Midbrain (tissue), 1 donor: ENCODE results near the gene CLIP3.
A peak's percentile ranks its signal among the peaks of the same experiment; 100 is the strongest.
"Not testable (repeated sequence)": the region's sequence is repeated elsewhere in the genome, so short reads cannot be mapped to it uniquely, and the experiment has no call there.

Source experiments
- DNase-seq: peaks from one replicate; lab custom pipeline; 2025; lab: John Stamatoyannopoulos, UW

CLIP3 gene

DNA sequence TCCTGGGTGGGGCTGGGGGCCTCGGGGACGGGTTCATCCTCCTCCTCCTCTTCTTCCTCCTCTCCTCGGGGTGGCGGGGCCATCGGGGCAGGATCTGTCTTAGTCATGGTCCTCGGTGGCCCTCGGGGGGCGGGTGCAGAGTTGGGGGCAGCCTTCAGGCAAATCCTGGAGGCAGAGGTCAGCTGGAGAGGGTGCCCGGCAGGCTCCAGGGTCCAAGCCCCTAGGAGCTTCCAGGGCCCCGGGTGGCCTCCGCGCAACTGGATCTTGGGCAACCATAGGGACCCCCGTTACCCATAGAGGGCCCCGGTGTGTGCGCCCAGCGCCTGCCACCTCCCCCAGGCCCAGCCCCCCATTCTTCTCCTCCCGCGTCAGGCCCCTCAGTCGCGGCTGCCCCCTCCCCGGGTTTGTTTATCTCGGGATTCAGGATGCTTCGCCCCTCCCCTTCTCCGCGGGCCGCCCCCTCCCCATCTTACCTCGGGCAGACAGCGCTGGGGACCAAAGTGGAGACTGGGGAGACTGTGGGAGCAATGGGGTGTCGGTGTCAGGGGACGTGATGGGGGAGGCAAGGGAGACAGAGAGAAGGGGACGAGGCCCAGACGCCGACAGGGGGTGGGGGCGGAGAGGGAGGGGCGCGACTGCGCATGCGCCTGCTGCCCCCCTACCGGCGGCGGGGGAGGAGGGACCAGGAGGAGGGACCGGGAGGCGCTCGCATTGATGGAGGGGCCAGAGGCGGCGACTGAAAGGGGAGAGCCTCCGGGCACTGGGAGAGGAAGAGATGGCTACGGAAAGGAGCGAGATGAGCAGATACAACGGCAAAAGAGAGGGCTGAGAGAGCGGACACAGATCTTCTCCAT is at the start of gene CLIP3:
TSS of gene CLIP3 (minus strand) at position 623 of the 854 bp plus-strand sequence. CDS start at position 107, 516 bp downstream.
- DNase-seq, result peak; percentile 88

GRCh38 chr19:36081894-36082293 is 49.2 kb upstream of the CLIP3 start:
- DNase-seq, result no peak

DNA sequence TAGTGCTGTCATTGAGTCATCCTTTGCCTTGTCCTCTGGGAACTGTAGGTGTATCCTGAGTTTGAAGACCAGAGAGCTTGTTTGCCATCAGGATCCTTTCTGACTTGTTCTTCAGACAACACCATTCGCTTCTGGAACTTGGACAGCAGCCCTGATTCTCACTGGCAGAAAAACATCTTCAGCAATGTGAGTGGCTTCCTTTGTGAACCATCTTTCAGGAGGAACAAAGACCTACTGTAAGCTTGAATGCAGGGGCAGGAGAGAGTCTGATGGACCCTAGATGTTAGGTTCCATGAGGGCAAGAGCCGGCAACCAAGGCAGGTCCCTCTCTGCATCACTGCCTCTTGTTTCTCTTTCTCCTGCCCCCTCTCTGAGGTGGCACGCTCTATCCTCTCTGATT is 48.7 kb upstream of the CLIP3 start:
- peak; percentile 73 for DNase-seq

DNA sequence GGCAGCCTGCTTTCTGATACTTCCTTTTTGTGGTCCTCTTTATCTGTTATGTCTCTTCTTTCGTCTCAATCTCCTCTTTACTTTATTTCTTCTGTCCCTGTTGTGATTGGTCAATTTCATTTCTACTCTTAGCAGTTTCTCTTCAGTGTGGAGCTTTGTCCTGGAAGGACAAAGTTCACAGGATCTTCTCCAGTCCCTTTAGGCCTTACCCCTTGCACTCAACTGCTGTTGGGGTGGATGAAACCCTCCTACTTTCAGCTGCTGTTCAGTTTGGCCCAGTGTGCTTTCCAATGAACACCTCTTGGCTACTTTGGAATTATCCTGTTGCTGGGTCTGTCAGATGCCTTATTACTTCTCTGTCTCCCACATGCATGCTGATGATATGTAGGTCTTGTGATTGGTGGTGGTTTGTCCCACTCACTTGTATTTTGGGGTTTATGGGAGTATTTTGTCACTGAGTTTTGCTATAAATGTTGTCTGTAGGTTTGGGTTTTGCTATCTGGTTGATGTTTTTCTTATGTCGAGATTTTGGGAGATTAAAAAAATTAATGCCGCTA is 46.8 kb upstream of the CLIP3 start:
- no peak for DNase-seq

DNA sequence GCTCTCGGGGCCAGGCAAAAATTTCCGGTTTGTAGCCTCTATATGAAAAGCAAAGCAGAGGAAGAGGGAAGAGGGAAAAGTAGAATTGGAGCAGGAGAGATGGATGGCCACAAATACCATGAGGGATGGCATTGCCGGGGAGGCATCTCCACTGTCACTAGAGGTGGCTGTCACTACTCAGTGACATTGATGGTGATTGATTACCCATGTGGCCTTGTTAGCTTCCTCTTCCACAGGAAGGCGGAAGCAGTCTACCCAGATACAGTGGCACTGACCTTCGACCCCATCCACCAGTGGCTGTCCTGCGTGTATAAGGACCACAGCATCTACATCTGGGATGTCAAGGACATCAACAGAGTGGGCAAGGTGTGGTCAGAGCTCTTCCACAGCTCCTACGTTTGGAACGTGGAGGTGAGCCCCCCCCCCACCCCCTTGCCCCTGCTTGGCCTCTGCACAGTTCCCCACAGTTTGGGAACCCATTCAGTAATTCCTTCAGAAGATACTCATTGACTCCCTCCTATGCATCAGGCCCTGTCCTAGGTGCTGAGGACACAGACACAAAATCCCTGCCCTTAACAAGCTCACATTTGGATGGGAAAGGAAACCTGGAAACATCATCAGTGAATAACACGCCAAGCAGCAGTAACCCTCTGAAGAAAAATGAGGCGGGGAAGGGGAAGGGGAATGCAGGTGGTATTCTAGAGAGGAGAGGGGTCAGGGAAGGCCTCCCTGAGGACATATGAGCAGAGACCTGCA is 40.6 kb upstream of the CLIP3 start:
- DNase-seq, result no peak

DNA sequence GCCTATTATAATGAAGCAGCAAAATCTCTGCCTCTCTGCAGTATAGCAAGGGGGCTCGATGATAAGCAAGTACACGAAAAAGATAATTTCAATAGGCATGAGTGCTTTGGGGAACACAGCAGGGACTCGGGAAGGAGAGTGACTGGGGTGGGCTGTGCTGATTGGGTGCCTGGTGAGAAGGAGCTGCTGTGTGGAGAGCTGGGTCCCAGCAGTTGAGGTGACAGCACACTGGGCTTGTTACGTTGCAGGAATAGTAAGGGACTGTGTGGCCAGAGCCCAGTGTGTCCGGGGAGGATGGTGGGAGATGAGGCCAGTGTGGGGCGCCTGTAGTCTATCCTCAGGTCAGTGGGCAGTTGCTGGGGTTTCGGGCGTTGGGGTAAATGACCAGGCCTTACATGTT is 39.4 kb upstream of the CLIP3 start:
- no peak for DNase-seq

DNA sequence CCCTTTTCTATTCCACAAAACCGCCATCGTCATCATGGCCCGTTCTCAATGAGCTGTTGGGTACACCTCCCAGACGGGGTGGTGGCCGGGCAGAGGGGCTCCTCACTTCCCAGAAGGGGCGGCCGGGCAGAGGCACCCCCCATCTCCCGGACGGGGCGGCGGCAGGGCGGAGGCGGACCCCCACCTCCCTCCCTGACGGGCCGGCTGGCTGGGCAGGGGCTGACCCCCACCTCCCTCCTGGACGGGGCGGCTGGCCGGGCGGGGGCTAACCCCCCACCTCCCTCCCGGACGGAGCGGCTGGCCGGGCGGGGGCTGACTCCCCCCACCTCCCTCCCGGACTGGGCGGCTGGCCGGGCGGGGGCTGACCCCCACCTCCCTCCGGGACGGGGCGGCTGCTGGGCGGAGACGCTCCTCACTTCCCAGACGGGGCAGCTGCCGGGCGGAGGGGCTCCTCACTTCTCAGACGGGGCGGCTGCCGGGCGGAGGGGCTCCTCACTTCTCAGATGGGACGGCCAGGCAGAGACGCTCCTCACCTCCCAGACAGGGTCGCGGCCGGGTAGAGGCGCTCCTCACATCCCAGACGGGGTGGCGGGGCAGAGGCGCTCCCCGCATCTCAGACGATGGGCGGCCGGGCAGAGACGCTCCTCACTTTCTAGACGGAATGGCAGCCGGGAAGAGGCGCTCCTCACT is 36.3 kb upstream of the CLIP3 start:
- DNase-seq, result not testable (repeated sequence)

GRCh38 chr19:36067681-36068080 is 35.0 kb upstream of the CLIP3 start:
- no peak for DNase-seq

DNA sequence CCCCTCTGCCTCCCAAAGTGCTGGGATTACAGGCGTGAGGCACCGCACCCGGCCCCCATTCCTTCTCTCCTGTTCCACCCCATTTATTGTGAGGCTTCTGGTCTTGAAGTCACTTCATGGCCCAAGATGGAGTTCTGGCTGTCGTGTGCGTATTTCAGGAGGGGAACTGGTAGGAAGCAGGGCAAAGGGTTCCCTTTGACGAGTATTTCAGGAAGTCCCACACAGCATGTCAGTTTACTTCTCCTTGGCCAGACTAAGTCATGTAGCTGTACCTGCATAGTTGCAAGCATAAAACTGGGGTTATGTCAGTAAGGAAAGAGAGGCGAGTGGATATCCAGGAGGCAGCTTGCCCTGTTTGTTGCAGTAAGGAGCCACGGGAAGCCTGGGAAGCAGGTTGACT is 32.2 kb upstream of the CLIP3 start:
- DNase-seq, result no peak

- DNase-seq, result no peak
These were observed 28.7 kb upstream of the CLIP3 start for GRCh38 chr19:36061367-36061766.

DNA sequence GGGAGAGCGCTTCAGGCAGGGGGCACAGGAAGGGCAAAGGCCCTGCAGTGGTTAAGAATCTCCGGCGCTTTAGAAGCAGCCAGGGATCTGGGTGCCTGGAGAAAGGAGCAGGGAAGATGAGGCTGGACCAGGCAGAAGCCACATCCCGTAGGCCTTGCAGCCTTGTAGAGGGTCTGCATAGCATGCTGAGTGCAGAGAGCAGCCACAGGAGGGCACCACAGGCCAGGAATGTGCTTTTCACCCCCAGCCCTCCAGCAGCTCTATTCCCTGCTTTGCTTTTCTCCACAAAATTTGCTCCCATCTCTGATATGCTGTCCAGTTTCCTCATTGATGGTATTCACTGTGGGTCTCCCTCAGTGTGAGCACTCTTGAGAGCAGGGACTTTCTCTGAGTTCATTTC is 27.8 kb upstream of the CLIP3 start:
- peak; percentile 84 for DNase-seq

DNA sequence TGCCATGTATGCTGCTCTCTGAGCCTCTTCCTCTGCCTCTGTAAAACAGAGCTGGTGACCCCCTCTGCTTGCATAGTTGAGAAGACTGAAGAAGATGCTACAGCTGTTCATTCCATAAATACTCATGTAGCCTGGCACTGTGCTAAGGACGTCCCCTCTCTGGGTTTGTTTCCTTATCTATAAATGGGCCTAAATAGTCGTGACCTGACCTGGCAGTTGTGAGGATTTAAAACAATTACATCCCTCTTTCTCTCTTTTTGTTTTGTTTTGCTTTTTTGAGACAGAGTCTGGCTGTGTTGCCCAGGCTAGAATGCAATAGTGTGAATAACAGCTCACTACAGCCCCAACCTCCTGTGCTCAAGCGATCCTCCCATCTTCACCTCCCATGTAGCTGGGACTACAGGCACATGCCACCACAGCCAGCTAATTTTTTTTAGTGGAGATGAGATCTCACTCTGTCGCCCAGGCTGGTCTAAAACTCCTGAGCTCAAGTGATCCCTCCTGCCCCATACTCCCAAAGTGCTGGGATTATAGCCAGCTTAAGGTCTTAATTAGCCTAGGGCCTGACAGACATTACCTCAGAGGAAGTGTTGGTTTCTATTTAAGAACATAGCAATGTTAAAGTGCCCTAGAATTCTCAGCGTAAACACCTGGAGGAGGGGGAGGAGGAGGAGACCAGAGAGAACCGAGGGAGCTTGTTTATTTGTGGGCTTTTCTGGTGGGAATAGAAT is 26.7 kb upstream of the CLIP3 start:
- DNase-seq, result no peak

GRCh38 chr19:36058481-36059179 is 26.0 kb upstream of the CLIP3 start:
- no peak for DNase-seq

GRCh38 chr19:36054733-36055686 is 22.3 kb upstream of the CLIP3 start, which contains the start of gene WDR62:
Gene WDR62, plus strand, starts transcription at chr19:36054897. Its CDS starts 75 bp downstream, at chr19:36054972.
- peak; percentile 97 for DNase-seq

DNA sequence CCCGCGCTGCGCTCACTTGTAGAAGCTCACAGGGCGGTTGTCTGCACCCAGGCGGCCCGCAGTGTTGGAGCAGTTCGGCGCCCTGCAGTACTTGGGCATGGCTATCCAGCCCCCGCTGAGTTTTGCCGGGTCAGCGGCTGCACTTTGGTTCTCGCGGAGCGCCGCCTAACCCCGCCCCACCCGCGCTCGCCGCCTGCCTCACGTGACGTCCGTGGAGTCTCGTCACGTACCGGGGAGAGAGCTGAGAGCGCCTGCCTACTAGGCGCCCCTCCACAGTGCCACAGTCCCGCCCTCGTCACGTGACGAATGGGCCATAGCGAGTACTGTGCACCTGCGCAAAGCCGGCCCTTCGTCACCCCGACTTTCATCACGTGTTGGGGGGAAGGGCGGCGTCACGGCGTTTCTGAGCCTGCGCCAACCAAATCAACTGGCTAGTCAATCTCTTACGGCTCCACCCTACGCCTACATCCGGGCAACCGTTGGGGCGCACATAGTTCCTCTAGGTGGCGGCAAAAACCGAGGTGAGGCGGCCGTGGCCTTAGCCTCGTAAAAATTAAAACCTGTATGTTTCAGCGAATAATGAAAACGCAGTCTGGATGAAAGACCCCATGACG is 21.6 kb upstream of the CLIP3 start, which contains the start of gene THAP8:
TSS of gene THAP8 (minus strand) at position 167 of the 614 bp plus-strand sequence. CDS start at position 99, 68 bp downstream.
- peak; percentile 98 for DNase-seq

DNA sequence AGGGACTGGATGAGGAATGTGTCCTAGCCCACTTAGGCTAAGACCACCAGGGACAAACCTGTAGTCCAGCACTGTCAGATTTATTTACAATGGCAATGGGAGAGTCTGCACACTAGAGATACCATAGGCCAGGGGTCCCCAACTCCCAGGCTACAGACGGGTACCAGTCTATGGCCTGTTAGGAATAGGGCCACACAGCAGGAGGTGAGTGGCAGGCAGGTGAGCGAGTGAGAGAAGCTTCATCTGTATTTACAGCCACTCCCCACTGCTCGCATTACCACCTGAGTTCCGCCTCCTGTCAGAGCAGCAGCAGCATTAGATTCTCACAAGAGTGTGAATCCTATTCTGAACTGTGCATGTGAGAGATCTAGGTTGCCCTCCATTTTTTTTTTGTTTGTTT is 19.0 kb upstream of the CLIP3 start:
- no peak for DNase-seq

DNA sequence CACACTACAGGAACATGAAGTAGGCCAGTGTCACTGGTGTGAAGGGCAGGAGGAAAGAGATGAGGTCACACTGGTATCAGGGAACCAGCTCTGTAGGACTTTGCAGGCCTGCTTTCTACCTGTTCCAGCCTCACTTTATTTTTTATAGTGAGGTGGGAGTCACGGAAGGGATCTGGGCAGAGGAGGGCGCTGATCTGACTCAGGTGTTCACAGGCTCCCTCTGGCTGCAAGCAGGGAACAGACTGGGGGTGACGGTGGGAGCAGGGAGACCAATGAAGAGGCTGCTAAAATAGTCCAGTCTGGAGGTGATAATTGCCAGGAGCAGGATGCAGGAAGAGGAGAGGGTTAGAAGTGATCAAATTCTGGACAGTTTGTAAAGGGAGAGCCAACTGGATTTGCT is 18.6 kb upstream of the CLIP3 start:
- DNase-seq, result no peak

DNA sequence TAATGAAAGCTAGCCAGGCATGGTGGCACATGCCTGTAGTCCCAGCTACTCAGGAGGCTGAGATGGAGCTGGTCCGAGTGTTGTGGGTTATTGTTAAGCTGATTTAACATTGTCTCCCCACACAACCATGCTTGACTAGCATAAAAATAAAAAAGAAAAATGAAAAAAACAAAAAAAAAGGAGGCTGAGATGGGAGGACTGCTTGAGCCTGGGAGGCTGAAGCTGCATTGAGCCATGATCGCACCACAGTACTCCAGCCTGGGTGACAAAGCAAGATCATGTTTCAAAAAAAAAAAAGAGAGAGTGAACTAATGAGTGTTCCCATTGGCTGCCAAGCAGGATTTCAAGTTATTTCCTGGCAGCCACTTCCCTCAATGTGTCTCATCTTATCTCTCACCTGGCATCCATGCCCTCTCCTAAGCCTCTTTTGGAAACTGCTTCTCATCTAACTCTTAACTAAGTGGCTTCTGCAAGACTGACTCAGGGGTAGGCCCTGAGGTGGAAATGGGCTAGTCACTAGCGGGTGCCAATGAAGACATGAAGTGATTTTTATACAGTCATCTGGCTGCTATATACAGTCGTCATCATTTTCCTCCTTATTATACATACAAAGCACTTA is 16.5 kb upstream of the CLIP3 start:
- DNase-seq, result no peak

DNA sequence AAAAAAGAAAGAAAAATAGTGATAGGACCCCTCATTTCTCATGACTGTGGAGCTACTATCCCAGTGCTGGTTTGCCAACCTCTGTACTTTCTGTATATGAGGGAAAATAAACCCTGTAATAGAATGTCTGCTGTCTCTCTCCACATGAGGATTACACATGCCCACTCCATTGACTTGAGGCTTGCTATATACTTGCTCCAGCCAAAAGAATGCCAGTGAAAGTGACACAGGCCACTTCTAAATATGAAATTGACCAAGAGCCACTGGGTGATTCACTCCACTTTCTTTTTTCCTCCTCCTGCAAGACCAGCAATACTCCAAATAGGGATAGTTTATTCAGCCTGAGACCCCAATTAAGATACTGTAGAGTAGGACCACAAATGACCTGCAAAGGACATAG is 15.2 kb upstream of the CLIP3 start:
- DNase-seq, result no peak
